NCI-H526 treated with DMSO at 0.1 percent for 48 hours (cell line): ENCODE data around the gene PEMT.

Source experiments
- DNase-seq: peaks from one replicate; lab custom pipeline; 2025; lab: John Stamatoyannopoulos, UW

PEMT gene

GRCh38 chr17:17514993-17515933 is 76.2 kb downstream of the PEMT start:
- peak; percentile 20 for DNase-seq

GRCh38 chr17:17514361-17514992 is 77.0 kb downstream of the PEMT start:
- DNase-seq: no peak

- no peak for DNase-seq
Measured at GRCh38 chr17:17513626-17514025, 77.9 kb downstream of the PEMT start.

GRCh38 chr17:17512866-17513265 is 78.6 kb downstream of the PEMT start:
- no peak for DNase-seq

- no peak for DNase-seq
Measured at GRCh38 chr17:17511881-17512858, 79.3 kb downstream of the PEMT start.

- no peak for DNase-seq
Measured at GRCh38 chr17:17511293-17511741, 80.2 kb downstream of the PEMT start.

- DNase-seq: no peak
Measured at GRCh38 chr17:17510456-17511292, 80.8 kb downstream of the PEMT start.

GRCh38 chr17:17509601-17510425 is 81.7 kb downstream of the PEMT start:
- no peak for DNase-seq

- DNase-seq: no peak
Measured at GRCh38 chr17:17508646-17509591, 82.6 kb downstream of the PEMT start.

GRCh38 chr17:17508019-17508535 is 83.4 kb downstream of the PEMT start:
- no peak for DNase-seq

GRCh38 chr17:17507465-17508011 is 84.0 kb downstream of the PEMT start:
- DNase-seq: no peak

- DNase-seq: no peak
Measured at GRCh38 chr17:17506893-17507464, 84.5 kb downstream of the PEMT start.

- DNase-seq: no peak
Measured at GRCh38 chr17:17506181-17506741, 85.2 kb downstream of the PEMT start.

GRCh38 chr17:17505610-17506171 is 85.8 kb downstream of the PEMT start:
- DNase-seq: no peak

GRCh38 chr17:17505151-17505550 is 86.4 kb downstream of the PEMT start:
- no peak for DNase-seq

GRCh38 chr17:17504341-17505140 is 87.0 kb downstream of the PEMT start:
- DNase-seq: no peak
